GM19324 (cell line): Measurements from ENCODE around the gene MLPH.

ENCODE experiments used
- ATAC-seq: cut with Tn5 transposase; IDR thresholded peaks from one replicate; pipeline ENCODE4 v1.9.1; 2021; ENCODE audit warnings: mild to moderate bottlenecking, moderate library complexity; ENCODE audit not compliant: unreplicated experiment, low FRiP score

MLPH gene

DNA sequence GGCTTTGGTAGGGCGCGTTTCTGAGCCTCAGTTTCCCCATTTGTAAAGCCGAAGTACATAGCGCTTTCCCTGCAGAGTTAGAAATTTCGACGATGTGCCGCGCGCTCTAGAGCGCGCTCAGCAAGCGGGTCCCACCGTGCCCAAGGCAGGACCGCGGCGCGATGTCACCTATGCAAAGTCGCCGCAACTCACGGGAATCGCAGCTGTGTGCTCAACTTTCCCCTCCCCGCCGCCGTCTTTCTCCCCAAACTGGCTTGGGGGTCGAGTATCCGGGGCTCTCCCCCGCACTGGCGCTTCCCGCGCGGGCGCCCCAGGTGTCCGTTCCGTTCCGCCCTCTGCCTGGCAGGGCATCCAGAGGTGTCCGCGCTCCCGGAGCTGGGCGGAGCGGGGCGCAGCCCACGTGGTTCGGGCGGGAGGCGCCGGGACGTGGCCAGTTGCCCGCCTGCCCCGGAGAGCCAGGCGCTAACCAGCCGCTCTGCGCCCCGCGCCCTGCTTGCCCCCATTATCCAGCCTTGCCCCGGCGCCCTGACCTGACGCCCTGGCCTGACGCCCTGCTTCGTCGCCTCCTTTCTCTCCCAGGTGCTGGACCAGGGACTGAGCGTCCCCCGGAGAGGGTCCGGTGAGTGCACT lies at the start of gene MLPH:
Gene MLPH, plus strand, starts transcription at position 433 of the 630 bp plus-strand sequence. CDS start 6,176 bp downstream, outside the sequence.
- no peak for ATAC-seq

GRCh38 chr2:237437566-237437965 lies 49.5 kb upstream of the MLPH start:
- ATAC-seq = no peak

- ATAC-seq = no peak
Observed at GRCh38 chr2:237438080-237438940, 48.7 kb upstream of the MLPH start.

GRCh38 chr2:237440819-237441281 lies 46.2 kb upstream of the MLPH start:
- no peak for ATAC-seq

GRCh38 chr2:237441605-237442274 lies 45.3 kb upstream of the MLPH start:
- ATAC-seq = no peak

GRCh38 chr2:237444071-237444470 lies 43.0 kb upstream of the MLPH start:
- no peak for ATAC-seq

- ATAC-seq = no peak
Observed at GRCh38 chr2:237445611-237446337, 41.3 kb upstream of the MLPH start.

DNA sequence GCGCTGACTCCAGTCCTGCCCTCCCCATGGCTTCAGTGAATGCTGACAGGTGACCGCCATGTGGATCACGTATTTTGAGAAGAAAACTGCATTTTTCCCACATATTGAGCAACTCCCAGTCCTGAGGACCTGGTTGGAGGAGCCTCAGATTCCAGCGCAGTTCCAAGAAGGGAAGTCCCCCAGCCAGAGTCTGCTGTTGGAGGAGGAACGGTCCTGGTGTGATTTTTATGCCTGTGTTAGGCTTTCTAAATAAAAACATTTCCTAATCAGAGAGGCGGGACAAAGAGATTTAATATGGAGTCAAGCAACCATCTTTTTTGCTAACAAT lies 40.7 kb upstream of the MLPH start:
- no peak for ATAC-seq

DNA sequence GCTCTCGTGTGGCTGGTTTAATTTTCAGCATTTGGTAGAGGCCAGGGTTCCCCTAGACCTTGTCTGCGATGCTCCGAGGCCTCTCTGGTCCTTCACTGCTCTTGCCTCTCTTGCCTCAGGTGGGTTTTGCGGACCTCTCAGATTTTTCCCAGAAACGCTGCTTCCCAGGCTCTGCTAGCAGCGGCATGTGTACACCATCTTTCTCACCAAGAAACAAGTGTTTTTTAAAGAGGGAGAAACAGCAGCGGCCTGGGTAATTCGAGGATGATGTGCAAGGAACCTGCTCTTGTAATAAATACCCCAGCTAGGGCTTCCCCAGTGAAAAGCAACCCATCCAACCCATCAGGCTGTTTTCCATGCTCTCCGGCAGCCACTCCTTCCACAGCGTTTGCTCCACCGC lies 39.6 kb upstream of the MLPH start:
- no peak for ATAC-seq

DNA sequence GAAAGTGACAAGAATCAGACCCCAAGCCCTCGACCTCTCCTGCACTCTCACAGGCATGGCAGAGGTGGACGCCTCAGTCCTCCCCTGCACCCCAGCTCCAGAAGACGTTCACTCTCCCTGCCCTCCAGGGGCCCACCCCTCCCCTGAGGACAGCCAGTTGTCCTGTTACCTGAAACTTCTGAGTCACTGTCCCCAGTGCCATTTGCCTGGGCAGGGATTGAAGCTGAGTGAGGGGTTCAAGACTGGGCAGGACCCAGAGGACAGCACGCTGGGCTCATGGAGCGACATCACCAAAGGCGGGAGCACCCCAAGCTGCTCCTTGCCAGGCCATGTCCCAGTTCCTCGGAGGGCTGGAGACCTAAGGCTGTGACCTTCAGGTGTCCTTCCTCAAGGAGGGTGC lies 38.9 kb upstream of the MLPH start:
- no peak for ATAC-seq

GRCh38 chr2:237448626-237449025 lies 38.4 kb upstream of the MLPH start:
- no peak for ATAC-seq

DNA sequence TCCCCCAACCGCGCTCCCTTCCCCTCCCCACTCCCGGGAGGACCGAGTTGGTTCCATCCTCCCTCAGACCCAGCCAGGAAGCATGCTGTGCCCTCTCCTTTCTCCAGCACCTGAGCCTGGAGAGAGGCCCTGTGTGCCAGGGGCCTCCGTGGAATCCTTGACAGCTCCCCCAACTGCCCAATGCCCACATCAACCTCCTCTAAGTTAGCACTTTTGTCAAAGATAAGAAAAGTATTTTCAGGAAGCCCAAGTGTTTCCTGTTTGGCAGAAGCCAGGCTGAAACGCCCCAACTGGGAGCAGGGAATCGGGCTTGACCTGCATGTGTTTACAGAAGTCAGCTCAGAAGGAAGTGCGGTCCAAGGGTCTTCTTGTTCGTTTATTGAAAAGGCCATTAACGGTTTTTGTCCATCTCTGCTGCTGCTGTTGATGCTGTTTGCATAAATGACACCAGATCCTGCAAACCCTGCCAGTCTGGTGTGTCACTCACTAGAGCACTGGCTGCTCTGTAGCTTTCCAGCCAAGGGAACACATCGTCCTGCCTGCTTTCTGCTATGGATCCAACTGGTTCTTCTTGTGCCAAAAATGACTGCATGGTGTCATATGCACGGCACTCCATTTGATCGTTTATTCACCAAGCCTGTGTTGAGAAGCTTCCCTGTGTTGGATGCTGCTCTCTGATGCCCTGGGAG lies 37.7 kb upstream of the MLPH start:
- no peak for ATAC-seq

- ATAC-seq = no peak
Observed at GRCh38 chr2:237450108-237450507, 36.9 kb upstream of the MLPH start.

GRCh38 chr2:237450583-237450982 lies 36.5 kb upstream of the MLPH start:
- no peak for ATAC-seq

DNA sequence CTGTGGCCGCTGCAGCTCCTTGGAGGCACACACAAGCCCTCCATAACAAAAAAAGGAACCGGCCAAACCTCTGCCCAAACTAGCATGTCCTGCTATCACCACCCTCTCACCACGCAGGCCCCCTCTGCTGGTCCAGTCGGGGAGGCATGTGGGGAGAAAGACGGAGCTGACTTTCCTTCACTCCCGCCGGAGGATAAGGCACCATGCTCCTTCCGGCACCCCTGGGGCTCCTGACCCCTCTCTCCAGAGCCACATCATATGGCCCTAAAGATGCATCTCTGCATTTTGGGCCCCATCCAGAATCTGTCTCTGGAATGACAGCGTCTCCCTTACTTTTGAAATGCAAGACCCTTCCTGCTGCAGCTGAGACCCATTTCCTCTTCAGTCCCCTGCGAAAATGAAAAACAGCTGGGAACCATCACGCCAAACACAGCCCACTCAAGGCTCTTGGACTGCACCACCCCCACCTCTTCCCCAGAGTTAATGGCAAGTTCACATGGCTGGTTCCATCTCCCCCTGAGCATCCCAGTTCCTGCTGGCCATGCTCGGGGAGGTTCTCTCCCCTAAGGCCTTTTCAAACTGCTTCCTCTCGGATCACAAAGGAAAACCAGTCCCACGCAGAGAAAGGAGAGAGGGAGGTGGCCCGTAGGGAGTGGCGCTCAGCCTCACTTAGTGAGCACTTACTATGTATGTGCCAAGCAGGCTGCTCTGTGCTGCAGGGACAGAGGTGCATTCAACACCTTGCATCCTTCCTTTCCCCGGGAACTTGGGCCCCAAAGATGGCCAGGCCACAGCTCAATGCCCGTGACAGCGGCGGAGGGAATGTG lies 35.2 kb upstream of the MLPH start:
- ATAC-seq = no peak

DNA sequence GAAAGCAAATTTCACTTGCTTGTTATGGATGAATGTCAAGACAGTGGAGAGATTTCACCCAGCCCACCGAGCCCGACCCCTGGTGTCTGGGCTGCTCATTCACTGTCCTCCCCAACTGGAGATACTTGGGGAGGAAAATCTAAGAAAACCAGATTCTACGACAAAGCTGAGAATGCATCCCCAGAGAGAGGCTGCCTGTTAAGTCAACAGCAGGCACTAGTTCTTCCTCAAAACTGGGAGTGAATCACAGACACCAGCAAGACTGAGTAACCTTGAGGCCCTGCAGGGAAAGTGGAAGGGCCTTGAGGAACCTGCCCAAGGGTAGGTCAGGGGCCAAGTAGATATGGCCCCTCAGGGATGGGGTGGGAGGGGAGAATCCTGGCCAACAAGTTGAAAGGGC lies 34.2 kb upstream of the MLPH start:
- ATAC-seq = no peak

GRCh38 chr2:237453671-237454070 lies 33.4 kb upstream of the MLPH start:
- no peak for ATAC-seq

- no peak for ATAC-seq
Observed at GRCh38 chr2:237455764-237456163, 31.3 kb upstream of the MLPH start.

DNA sequence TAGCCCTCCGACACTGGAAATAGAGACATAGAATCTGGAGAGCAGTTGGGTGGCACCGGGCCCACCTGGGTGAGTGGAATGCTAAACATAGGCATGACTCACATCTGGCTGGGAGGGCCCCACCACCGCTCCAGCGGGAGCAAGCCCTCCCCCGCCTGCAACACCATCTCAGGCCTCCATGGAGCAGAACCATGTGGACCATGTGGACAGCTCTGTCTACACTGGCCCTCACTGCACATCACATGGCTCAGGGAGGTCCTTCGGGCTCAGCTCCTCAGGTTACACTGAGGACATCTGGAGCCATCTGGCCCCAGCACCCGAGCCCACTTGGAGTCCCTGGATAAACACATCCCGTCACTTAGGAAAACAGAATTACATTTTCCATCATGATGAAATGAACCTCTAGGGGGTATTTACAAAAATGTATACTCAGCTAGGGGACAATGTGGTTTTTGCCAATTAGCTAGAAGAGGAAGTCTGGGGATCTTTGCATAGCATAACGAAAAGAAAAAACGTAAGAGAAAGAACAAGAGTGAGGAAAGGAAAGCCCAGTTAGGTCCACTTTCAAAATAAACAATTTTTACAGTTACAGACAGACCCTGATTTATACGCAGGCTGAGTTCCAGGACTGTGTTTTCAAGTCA lies 30.7 kb upstream of the MLPH start:
- ATAC-seq = no peak
